ENCODE data around the gene GNAL. TPM values are rescaled to one million over a fixed set of nuclear protein-coding genes. Genes with fewer than 3 reads are reported as not detected.

Gene GNAL
- total and polyA plus RNA-seq, 10 donors: 0.74 to 5.7 (median 3.0) TPM

GRCh38 chr18:11817229-11817628 is 128.2 kb downstream of the GNAL start:
- 80 to 91% (median 81%) methylated on average over 6 of the region's 6 CpGs for WGBS, 5 donors
- no peak for TF ChIP-seq CTCF (IDR thresholded peaks at IDR 0.05 in 8 of 11, conservative IDR thresholded peaks at IDR 0.05 in 3 of 11)
- DNase-seq: no peak
- intact Hi-C loops (cut with DNase I; ENCODE audit: low total_unique reads): no loop called here
- no peak overlapping the region for H3K27ac ChIP-seq
- no peaks in the 10 kb centered on the region for H3K4me1 ChIP-seq
- H3K27me3 ChIP-seq (replicated peaks in 1 of 7): no peaks in the 10 kb centered on the region
- H3K9me3 ChIP-seq: peaks cover 0 to 9% (median 2%) of the 10 kb centered on the region in 8 donors
- no peaks in the 10 kb centered on the region for H3K36me3 ChIP-seq
- no peak overlapping the region for H3K4me3 ChIP-seq

- WGBS, 5 donors: 84 to 89% (median 87%) methylated on average over 17 of the region's 17 CpGs
- Histone ChIP-seq H3K36me3 (no peaks in the 10 kb centered on the region), H3K27ac (no peak overlapping the region), H3K4me1 (no peaks in the 10 kb centered on the region), H3K27me3 (replicated peaks in 1 of 7) (no peaks in the 10 kb centered on the region), H3K4me3 (no peak overlapping the region), H3K9me3 (peaks cover 0 to 9% (median 2%) of the 10 kb centered on the region in 8 donors)
- intact Hi-C loops (cut with DNase I; ENCODE audit: low total_unique reads): no loop called here
- no peak for DNase-seq
- TF ChIP-seq CTCF (IDR thresholded peaks at IDR 0.05 in 8 of 11, conservative IDR thresholded peaks at IDR 0.05 in 3 of 11): no peak
- TF ChIP-seq POLR2A (IDR thresholded peaks at IDR 0.05): no peak
- TF ChIP-seq POLR2AphosphoS5 (IDR thresholded peaks at IDR 0.05): no peak
Observed at GRCh38 chr18:11818486-11819203, 129.6 kb downstream of the GNAL start.

- 89 to 90% (median 90%) methylated on average over 2 of the region's 2 CpGs for WGBS, 5 donors
- TF ChIP-seq CTCF (IDR thresholded peaks at IDR 0.05 in 8 of 11, conservative IDR thresholded peaks at IDR 0.05 in 3 of 11) (no peak), POLR2AphosphoS5 (IDR thresholded peaks at IDR 0.05) (no peak), POLR2A (IDR thresholded peaks at IDR 0.05) (no peak)
- H3K9me3 ChIP-seq: peaks cover 0 to 9% (median 2%) of the 10 kb centered on the region in 8 donors
- H3K36me3 ChIP-seq: no peaks in the 10 kb centered on the region
- no peak for DNase-seq
- intact Hi-C loops (cut with DNase I; ENCODE audit: low total_unique reads): no loop called here
- no peak overlapping the region for H3K27ac ChIP-seq
- no peaks in the 10 kb centered on the region for H3K4me1 ChIP-seq
- H3K27me3 ChIP-seq (replicated peaks in 1 of 7): no peaks in the 10 kb centered on the region
- H3K4me3 ChIP-seq: no peak overlapping the region
Observed at GRCh38 chr18:11819938-11820337, 130.9 kb downstream of the GNAL start.

GRCh38 chr18:11820697-11821096 is 131.6 kb downstream of the GNAL start:
- WGBS, 5 donors: 49 to 78% (median 73%) methylated on average over 2 of the region's 2 CpGs
- intact Hi-C loops (cut with DNase I; ENCODE audit: low total_unique reads): no loop called here
- Histone ChIP-seq H3K4me1 (no peaks in the 10 kb centered on the region), H3K27ac (no peak overlapping the region), H3K27me3 (replicated peaks in 1 of 7) (no peaks in the 10 kb centered on the region), H3K9me3 (peaks cover 0 to 9% (median 2%) of the 10 kb centered on the region in 8 donors), H3K4me3 (no peak overlapping the region), H3K36me3 (no peaks in the 10 kb centered on the region)
- TF ChIP-seq POLR2AphosphoS5 (IDR thresholded peaks at IDR 0.05): no peak
- no peak for DNase-seq

Measured in spleen (tissue), 11 donors.